HG03354 (cell line): ENCODE measurements around the gene ZFYVE16.
A peak's percentile ranks its signal among the peaks of the same experiment; 100 is the strongest.
"Not testable (repeated sequence)": the region's sequence is repeated elsewhere in the genome, so short reads cannot be mapped to it uniquely, and the experiment has no call there.

Experiments
- ATAC-seq: cut with Tn5 transposase; IDR thresholded peaks from one replicate; pipeline ENCODE4 v1.9.1; 2021; ENCODE audit warnings: mild to moderate bottlenecking; ENCODE audit not compliant: unreplicated experiment, poor library complexity, severe bottlenecking

ZFYVE16 gene

DNA sequence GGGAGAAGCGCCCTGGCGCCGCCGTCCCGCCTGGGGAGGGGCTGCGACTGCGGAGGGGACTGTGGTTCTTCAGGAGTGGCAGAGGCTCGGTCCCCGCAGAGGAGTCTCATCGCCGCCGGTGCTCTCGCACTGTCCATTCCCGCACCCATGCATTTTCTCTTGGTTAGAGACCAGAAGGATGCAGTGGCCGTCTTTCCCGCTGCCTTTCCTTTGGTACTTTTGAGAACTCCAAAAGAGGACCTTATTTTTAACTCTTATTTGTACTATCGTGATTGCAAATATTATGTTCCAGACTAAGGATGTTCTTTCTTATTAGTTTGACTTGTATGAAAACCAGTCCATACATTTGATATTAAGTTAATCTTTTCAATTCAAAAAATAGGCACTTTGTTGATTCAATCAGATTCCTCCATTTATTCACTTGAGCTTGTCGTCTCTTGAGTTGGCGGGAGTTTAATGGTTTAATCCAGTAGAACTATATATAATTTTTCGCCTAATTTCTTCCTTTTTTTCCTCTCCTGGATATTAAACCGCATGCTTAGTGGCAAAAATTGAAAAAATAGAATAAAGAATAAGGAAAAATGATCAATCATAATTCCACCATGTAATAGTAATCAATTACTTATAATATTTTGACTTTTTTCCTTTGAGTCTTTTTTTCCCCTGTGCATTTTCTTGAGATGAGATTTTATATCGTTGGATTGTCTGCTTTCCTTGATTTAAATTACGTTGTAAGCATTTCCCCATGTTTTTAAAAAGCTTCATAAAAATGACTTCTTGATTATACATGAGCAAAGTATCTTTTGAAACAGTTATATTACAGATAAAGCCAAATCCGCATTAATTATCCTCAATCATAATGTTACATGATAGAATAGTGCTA lies 861 bp downstream of the ZFYVE16 start:
- peak; percentile 57 for ATAC-seq

DNA sequence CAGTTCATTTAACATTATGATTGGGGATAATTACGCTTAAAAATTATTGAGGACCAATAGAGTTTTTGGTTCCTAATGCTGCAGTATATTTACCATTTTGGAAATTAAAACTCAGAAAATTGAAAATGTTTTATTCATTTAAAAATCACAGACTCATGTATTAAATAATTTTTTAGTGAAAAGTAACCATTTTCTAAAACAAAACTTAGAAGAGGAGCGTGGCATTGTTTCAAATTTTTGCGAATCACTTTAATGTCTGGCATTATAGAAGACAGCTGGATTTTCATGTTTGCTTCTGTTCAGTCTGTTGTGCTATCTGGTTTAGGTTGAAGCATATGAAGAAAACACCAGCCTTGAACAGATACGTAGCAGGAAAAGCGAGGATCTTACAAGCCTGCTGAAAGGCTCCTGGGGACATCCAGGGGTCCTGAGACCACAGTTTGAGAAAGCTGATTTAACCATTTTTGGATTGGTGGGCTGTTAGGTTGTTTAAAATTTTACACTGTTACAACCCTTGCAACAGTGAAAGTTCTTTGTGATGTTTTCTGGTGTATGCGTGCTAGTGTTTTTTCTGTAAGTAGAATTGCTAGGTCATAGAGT lies 1.6 kb downstream of the ZFYVE16 start:
- ATAC-seq = no peak

DNA sequence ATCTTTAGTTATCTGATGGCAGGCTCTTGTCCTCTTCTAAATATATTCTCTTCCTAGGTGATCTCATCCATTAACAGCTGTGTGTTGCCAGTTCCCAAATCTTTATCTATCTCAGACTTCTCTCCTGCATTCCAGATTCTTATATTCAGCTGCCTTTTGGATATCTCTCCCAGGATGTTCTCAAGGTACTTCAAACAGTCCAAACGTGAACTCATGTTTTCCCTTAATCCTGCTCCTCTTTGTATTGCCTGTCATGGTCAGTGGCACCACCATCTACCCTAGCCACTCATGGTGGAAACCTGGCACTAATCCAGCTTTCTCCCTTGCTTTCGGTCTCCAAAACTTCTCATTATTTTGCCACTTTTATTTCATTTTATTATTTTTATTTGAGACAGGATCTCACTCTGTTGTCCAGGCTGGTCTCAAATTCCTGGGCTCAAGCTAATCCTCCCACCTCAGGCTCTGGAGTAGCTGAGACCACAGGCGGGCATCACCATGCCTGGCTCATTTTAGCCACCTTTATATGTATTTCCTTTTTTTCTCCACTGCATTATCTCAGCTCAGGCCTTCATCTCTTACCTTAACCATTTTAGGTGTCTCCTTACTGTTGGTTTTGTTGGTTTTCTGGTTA lies 3.8 kb downstream of the ZFYVE16 start:
- no peak for ATAC-seq

DNA sequence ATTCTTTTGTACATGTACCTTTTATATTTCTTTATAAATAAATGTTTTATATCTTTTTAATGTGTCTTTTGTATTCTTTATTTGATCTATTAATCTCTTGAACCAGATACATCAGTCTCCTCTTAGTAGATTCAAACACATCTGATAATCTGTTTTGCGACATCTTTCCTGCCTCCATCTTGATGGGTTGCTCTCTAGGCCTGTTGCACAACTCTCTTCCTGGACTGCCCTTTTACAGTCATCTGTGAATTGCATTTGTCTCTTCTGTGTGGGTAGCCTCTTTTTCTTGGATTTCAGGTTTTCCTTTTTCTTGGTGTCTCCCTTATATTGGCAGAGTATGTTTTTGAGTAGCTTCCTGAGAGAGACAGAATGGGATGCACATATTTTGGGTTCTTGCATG lies 6.2 kb downstream of the ZFYVE16 start:
- no peak for ATAC-seq

DNA sequence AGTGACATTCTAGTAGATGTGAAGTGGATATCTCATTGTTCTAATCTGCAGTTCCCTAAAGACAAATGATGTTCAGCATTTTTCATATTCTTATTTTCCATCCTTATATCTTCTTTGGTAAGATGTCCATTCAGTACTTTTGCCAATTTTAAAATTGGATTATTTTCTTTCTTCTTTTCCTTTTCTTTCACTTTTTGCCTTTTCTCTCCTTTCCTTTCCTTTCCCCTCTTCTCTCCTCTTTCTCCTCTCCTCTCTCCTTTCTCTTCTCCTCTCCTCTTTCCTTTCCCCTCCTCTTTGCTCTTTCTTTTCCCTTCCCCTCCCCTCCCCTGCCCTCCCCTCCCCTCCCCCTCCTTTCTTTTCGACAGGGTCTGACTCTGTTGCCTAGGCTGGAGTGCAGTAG lies 10.1 kb downstream of the ZFYVE16 start:
- ATAC-seq = no peak

DNA sequence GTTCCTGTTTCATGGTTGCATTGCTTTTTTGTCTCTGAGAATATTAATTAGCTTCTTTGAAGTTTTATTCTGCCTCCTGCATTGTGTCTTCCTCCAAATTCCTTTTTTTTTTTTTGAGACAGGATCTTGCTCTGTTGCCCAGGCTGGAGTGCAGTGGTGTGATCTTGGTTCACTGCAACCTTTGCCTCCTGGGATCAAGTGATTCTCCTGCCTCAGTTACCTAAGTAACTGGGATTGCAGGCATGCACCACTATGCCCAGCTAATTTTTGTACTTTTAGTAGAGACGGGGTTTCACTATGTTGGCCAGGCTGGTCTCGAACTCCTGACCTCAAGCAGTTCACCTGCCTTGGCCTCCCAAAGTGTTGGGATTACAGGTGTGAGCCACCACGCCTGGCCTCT lies 16.5 kb downstream of the ZFYVE16 start:
- ATAC-seq = not testable (repeated sequence)

DNA sequence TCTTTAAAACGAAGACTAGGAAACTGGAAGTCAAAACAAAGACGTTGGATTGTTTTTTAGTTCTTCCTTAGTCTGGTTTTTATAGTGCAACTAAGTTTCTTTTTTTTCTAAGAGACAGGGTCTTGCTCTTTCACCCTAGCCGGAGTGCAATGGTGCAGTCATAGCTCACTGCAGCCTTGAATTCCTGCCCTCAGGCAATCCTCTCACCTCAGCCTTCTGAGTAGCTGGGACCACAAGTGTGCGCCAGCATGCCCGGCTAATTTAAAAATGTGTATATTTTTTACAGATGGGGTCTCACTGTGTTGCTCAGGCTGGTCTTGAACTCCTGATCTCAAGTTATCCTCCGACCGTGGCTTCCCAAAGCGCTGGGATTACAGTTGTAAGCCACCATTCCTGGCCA lies 27.6 kb downstream of the ZFYVE16 start:
- ATAC-seq = no peak

DNA sequence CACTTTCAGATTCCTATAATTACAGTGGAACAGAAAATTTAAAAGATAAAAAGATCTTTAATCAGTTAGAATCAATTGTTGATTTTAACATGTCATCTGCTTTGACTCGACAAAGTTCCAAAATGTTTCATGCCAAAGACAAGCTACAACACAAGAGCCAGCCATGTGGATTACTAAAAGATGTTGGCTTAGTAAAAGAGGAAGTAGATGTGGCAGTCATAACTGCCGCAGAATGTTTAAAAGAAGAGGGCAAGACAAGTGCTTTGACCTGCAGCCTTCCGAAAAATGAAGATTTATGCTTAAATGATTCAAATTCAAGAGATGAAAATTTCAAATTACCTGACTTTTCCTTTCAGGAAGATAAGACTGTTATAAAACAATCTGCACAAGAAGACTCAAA lies 29.5 kb downstream of the ZFYVE16 start:
- no peak for ATAC-seq

DNA sequence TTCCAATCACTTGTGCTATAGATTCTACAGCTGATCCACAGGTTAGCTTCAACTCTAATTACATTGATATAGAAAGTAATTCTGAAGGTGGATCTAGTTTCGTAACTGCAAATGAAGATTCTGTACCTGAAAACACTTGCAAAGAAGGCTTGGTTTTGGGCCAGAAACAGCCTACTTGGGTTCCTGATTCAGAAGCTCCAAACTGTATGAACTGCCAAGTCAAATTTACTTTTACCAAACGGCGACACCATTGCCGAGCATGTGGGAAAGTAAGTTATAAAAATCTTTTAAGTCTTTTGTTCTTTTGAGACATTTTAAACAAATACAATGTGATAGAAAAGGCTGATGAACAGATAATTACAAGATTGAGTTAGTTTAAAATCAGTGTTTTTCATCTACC lies 30.9 kb downstream of the ZFYVE16 start:
- no peak for ATAC-seq

DNA sequence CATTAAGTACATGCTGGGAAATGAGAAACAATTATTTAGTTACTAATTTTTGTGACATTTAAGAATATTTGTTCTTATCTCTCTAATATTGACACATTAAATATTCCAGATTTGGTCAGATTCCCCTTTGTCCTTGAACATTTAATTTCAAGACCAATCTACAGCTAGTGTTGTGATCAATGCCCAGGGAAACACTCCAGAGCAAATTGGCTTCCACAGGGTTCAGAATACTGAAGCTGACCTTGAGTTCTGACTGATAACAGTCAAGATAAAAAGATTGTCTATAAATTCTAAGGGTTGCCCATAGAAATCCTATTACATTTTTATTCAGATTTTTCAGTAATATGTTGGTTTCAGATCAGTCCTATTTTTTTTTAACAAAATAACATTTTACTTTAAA lies 31.3 kb downstream of the ZFYVE16 start:
- ATAC-seq = no peak

DNA sequence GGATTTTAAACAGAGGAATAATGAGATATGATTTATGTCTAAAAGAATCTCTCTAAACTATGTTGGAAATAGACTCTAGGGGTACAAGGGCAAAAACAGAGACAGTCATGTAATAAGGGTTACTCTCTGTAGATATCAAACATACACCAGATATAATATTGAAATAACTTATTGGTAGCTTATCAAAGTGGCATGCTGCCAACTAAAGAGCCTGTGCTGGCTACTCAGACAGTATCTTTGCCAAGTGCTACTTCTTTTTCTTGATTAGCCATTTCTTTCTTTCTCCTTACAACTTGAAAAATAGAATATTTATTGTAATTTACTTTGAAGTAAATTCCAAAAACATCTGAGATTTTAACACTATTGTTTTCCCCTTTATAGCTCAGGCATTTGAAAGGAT lies 34.9 kb downstream of the ZFYVE16 start:
- no peak for ATAC-seq

DNA sequence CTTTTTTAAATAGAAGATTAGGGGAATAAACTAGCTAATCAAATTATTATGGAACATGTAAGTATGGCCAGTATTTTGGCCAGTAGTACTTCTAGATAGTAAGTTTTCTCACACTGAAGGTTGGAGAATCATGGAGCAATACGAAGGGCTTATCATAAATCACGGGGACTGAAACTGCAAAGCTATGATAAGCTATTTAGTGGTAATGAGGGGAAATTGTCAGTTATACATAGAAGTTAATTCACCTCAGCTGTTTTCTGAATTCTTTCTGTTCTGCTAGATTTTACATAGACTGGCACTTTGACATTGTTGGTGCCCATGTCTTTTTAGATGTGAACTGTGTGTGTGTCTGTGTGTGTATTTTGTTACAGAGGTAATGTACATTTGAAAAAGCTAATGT lies 45.5 kb downstream of the ZFYVE16 start:
- no peak for ATAC-seq

DNA sequence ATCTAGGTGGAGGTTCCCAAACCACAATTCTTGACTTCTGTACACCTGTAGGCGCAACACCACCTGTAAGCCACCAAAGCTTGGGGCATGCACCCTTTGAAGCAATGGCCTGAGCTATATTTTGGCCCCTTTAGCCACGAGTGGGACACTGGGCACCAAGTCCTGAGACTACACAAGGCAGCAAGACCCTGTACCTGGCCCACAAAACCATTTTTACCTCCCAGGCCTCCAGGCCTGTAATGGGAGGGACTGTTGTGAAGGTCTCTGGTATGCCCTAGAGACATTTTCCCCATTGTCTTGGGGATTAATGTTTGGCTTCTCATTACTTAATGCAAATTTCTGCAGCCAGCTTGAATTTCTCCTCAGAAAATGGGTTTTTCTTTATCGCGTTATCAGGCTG lies 55.4 kb downstream of the ZFYVE16 start:
- ATAC-seq = no peak

DNA sequence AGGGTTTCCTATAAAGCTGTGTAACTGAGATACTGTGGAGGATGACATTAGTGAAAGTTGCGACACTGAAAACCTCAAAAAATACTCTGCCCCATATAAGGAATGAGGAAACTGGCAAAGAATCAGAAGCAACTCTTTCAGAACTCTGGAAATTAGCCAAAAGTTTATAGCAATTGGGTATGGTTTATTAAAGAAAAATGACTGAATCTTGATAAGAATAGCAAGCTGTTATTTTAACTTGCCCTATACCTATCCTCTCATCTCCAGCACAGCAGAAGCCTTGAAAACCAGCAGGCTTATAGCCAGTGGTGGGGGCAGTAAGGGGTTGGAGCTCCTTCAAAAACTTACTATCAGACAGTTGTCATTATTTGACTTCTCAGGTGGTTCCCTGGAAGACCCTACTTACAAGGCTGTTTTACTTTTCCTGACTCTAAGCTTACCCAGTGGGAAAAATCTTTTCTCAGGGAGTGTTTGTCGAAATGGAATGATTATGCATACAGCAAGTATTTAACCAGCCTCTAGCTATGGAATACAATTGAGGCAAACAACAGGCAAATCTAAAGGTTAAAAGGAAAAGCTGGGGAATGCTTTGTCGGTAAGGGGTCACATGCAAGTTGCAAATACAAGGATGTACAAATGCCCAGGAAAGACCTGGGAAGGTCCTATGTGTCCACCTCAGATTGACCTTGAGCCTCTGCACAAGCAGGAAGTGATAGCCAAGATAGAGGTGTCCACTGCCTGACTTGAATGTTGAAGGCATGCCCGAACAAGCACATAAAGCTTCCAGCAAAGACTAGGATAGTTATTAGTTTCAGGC lies 59.0 kb downstream of the ZFYVE16 start:
- ATAC-seq = no peak

DNA sequence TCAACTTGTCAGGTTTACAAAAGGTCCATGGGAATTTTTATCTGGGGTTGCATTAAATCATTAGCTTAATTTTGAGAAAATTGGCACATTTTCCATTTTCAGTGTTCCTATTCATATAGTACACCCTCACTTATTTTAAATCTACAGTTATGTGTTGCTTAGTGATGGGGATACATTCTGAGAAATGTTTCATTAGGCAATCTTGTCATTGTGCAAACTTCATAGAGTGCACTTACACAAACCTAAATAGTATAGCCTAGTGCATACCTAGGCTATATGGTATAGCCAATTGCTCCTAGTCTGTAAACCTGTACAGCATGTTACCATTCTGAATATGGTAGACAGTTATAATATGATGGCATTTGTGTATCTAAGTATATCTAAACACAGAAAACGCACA lies 60.3 kb downstream of the ZFYVE16 start:
- no peak for ATAC-seq

DNA sequence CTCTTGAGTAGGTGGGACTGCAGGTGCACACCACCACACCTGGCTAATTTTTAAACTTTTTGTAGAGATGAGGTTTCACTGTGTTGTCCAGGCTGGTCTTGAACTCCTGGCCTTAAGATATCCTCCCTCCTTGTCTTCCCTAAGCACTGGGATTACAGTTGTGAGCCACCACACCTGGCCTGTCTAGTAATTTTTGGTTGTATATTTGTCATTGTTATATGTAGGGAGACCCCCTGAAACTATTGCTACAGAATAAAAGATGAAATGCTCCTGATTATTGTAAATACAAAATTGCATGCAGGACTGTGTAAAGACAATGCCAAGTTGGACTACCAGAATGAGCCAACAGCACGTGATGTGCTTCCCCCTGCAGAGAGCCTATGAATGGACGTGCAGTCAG lies 62.8 kb downstream of the ZFYVE16 start:
- ATAC-seq = not testable (repeated sequence)

DNA sequence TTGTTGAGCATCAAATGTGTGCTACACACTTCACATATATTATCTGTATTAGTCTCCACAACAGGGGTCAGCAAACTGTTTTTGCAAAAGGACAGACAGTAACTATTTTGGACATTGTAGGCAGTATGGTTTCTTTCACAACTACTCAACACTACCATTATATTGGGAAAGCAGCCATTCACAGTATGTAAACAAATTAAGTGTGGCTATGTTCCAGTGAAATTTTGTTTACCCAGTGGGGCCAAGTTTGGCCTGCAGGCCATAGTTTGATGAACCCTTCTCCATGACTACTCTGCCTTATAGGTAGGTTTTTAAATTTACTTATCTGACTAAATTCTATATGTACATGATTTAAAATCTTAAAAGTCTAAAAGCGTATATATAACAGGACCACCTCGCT lies 67.1 kb downstream of the ZFYVE16 start:
- ATAC-seq = no peak

DNA sequence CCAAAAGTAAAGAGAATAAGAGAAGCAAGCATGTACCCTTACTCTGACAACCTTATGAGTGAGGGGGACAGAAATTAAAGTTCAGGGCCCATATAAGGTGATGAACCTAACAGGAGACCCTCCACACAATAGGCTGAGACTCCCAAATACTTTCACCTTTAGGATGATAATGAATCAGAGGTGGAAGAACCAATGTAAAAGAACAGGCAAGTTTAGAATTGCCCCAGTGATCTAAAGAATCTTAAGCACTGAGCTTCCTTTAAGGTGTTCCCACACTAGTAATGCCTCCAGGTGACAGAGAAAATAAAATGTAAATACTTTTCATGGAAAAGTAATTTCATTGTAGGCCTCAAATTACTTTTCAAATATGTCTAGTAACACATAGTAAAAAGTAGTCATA lies 71.8 kb downstream of the ZFYVE16 start:
- ATAC-seq = no peak

DNA sequence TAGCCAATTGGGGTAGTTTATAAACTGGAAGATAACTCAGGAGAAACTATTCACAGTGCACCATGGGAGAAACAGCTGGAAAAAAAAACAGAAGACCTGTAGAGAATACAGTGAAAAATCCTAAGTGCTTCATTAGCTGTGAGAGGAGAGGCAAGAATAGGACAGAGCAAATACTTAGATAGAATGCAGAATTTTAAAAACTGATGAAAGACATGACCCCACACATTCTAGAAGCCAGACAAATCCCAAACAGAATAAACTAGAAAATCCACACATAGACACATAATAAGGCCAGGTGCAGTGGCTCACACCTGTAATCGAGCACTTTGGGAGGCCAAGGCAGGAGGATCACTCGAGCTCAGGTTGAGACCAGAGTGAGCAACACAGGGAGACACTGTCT lies 72.5 kb downstream of the ZFYVE16 start:
- no peak for ATAC-seq
